Activated naive CD8-positive, alpha-beta T cell treated with anti-CD3 and anti-CD28 coated beads for 36 hours (primary cell): ENCODE results near the gene KIF21B. TPM values are rescaled to one million over a fixed set of nuclear protein-coding genes. Genes with fewer than 3 reads are reported as not detected.
"Not testable (repeated sequence)": the region's sequence is repeated elsewhere in the genome, so short reads cannot be mapped to it uniquely, and the experiment has no call there.

Experiments used
- DNase-seq: peaks from one replicate; pipeline ENCODE4 v3.0.0; 2021
- H3K27ac Mint-ChIP-seq: one replicate; pipeline ENCODE4 v1.8.0; 2022; ENCODE audit warnings: mild to moderate bottlenecking, moderate library complexity, mixed read lengths
- H3K27me3 Mint-ChIP-seq: one replicate; pipeline ENCODE4 v1.8.0; 2022; ENCODE audit warnings: mild to moderate bottlenecking, mixed read lengths
- H3K36me3 Mint-ChIP-seq: one replicate; pipeline ENCODE4 v1.8.0; 2021; ENCODE audit warnings: mild to moderate bottlenecking, mixed read lengths
- H3K4me1 Mint-ChIP-seq: one replicate; pipeline ENCODE4 v1.8.0; 2021; ENCODE audit warnings: mixed read lengths
- H3K4me3 Mint-ChIP-seq: one replicate; pipeline ENCODE4 v1.8.0; 2022; ENCODE audit warnings: mild to moderate bottlenecking, moderate library complexity, mixed read lengths
- H3K9me3 Mint-ChIP-seq: one replicate; pipeline ENCODE4 v1.8.0; 2022; ENCODE audit warnings: mixed read lengths
- total RNA-seq, 2 experiments: library from RNA; stranded (reverse); gene quantifications; one replicate each; pipeline ENCODE4 v1.2.3, GENCODE V29; 2021

KIF21B gene
- total RNA-seq, 2 experiments from 2014 or later: 55.7 to 56.2 TPM

GRCh38 chr1:200967693-200968468 is 55.6 kb downstream of the KIF21B start:
- peaks cover 12% of the 10 kb centered on the region for H3K36me3 Mint-ChIP-seq
- H3K4me1 Mint-ChIP-seq: peaks cover 14% of the 10 kb centered on the region
- H3K27ac Mint-ChIP-seq: no peak overlapping the region

GRCh38 chr1:200966934-200967333 is 56.6 kb downstream of the KIF21B start:
- H3K9me3 Mint-ChIP-seq: no peaks in the 10 kb centered on the region
- H3K36me3 Mint-ChIP-seq: peaks cover 9% of the 10 kb centered on the region
- H3K27me3 Mint-ChIP-seq: no peaks in the 10 kb centered on the region
- peak overlapping the region; percentile 3 for H3K27ac Mint-ChIP-seq
- no peak for DNase-seq
- H3K4me3 Mint-ChIP-seq: no peak overlapping the region
- H3K4me1 Mint-ChIP-seq: peaks cover 14% of the 10 kb centered on the region

More at GRCh38 chr1:200967693-200968468, 55.6 kb downstream of the KIF21B start:
- DNase-seq: no peak
- Mint-ChIP-seq H3K9me3 (no peaks in the 10 kb centered on the region), H3K4me3 (no peak overlapping the region), H3K27me3 (no peaks in the 10 kb centered on the region)

GRCh38 chr1:200965111-200965805 is 58.3 kb downstream of the KIF21B start:
- no peaks in the 10 kb centered on the region for H3K9me3 Mint-ChIP-seq
- no peak overlapping the region for H3K4me3 Mint-ChIP-seq
- DNase-seq: no peak
- peak overlapping the region; percentile 63 for H3K27ac Mint-ChIP-seq
- peaks cover 9% of the 10 kb centered on the region for H3K4me1 Mint-ChIP-seq
- no peaks in the 10 kb centered on the region for H3K27me3 Mint-ChIP-seq
- H3K36me3 Mint-ChIP-seq: peaks cover 2% of the 10 kb centered on the region

- not testable (repeated sequence) for H3K4me3 Mint-ChIP-seq, H3K4me1 Mint-ChIP-seq, DNase-seq, H3K27me3 Mint-ChIP-seq, H3K27ac Mint-ChIP-seq, H3K9me3 Mint-ChIP-seq, H3K36me3 Mint-ChIP-seq
Observed at GRCh38 chr1:200963888-200964287, 59.6 kb downstream of the KIF21B start.

GRCh38 chr1:200963076-200963475 is 60.4 kb downstream of the KIF21B start:
- Mint-ChIP-seq H3K4me1 (no peaks in the 10 kb centered on the region), H3K27ac (no peak overlapping the region), H3K9me3 (no peaks in the 10 kb centered on the region), H3K27me3 (no peaks in the 10 kb centered on the region), H3K36me3 (no peaks in the 10 kb centered on the region), H3K4me3 (no peak overlapping the region)
- no peak for DNase-seq

GRCh38 chr1:200962631-200963030 is 60.9 kb downstream of the KIF21B start:
- no peaks in the 10 kb centered on the region for H3K36me3 Mint-ChIP-seq
- H3K9me3 Mint-ChIP-seq: no peaks in the 10 kb centered on the region
- no peaks in the 10 kb centered on the region for H3K27me3 Mint-ChIP-seq
- H3K4me1 Mint-ChIP-seq: no peaks in the 10 kb centered on the region
- H3K27ac Mint-ChIP-seq: no peak overlapping the region
- no peak for DNase-seq
- H3K4me3 Mint-ChIP-seq: no peak overlapping the region

GRCh38 chr1:200962151-200962550 is 61.4 kb downstream of the KIF21B start:
- H3K9me3 Mint-ChIP-seq, H3K4me3 Mint-ChIP-seq, H3K27ac Mint-ChIP-seq, H3K4me1 Mint-ChIP-seq, H3K36me3 Mint-ChIP-seq, H3K27me3 Mint-ChIP-seq, DNase-seq: not testable (repeated sequence)

GRCh38 chr1:200960948-200961340 is 62.6 kb downstream of the KIF21B start:
- Mint-ChIP-seq H3K27ac (no peak overlapping the region), H3K27me3 (no peaks in the 10 kb centered on the region), H3K4me3 (no peak overlapping the region), H3K9me3 (no peaks in the 10 kb centered on the region), H3K36me3 (no peaks in the 10 kb centered on the region), H3K4me1 (no peaks in the 10 kb centered on the region)
- DNase-seq: no peak

- Mint-ChIP-seq H3K27ac (no peak overlapping the region), H3K36me3 (no peaks in the 10 kb centered on the region), H3K9me3 (no peaks in the 10 kb centered on the region), H3K27me3 (peaks cover 5% of the 10 kb centered on the region), H3K4me3 (no peak overlapping the region), H3K4me1 (no peaks in the 10 kb centered on the region)
- no peak for DNase-seq
Observed at GRCh38 chr1:200960236-200960947, 63.1 kb downstream of the KIF21B start.

GRCh38 chr1:200959411-200959921 is 64.0 kb downstream of the KIF21B start:
- Mint-ChIP-seq H3K4me3 (no peak overlapping the region), H3K9me3 (no peaks in the 10 kb centered on the region), H3K27ac (no peak overlapping the region), H3K27me3 (peaks cover 6% of the 10 kb centered on the region), H3K4me1 (no peaks in the 10 kb centered on the region), H3K36me3 (no peaks in the 10 kb centered on the region)
- DNase-seq: no peak

- no peak for DNase-seq
- Mint-ChIP-seq H3K4me3 (no peak overlapping the region), H3K4me1 (no peaks in the 10 kb centered on the region), H3K9me3 (no peaks in the 10 kb centered on the region), H3K36me3 (no peaks in the 10 kb centered on the region), H3K27ac (no peak overlapping the region), H3K27me3 (peaks cover 8% of the 10 kb centered on the region)
Observed at GRCh38 chr1:200958597-200958996, 64.9 kb downstream of the KIF21B start.

GRCh38 chr1:200954434-200954833 is 69.1 kb downstream of the KIF21B start:
- Mint-ChIP-seq H3K4me3 (no peak overlapping the region), H3K27ac (no peak overlapping the region), H3K27me3 (peaks cover 8% of the 10 kb centered on the region), H3K9me3 (no peaks in the 10 kb centered on the region), H3K36me3 (no peaks in the 10 kb centered on the region), H3K4me1 (no peaks in the 10 kb centered on the region)
- no peak for DNase-seq

- DNase-seq: no peak
- Mint-ChIP-seq H3K27me3 (peaks cover 8% of the 10 kb centered on the region), H3K4me3 (no peak overlapping the region), H3K36me3 (peaks cover 1% of the 10 kb centered on the region), H3K9me3 (peaks cover 8% of the 10 kb centered on the region), H3K27ac (no peak overlapping the region), H3K4me1 (no peaks in the 10 kb centered on the region)
Observed at GRCh38 chr1:200951016-200951415, 72.5 kb downstream of the KIF21B start.

- Mint-ChIP-seq H3K36me3 (peaks cover 1% of the 10 kb centered on the region), H3K4me1 (no peaks in the 10 kb centered on the region), H3K9me3 (peaks cover 8% of the 10 kb centered on the region), H3K27me3 (peaks cover 3% of the 10 kb centered on the region), H3K4me3 (no peak overlapping the region), H3K27ac (no peak overlapping the region)
- no peak for DNase-seq
Observed at GRCh38 chr1:200949626-200950025, 73.9 kb downstream of the KIF21B start.

- no peak overlapping the region for H3K4me3 Mint-ChIP-seq
- peaks cover 1% of the 10 kb centered on the region for H3K36me3 Mint-ChIP-seq
- no peak overlapping the region for H3K27ac Mint-ChIP-seq
- no peaks in the 10 kb centered on the region for H3K4me1 Mint-ChIP-seq
- no peak for DNase-seq
- peaks cover 13% of the 10 kb centered on the region for H3K9me3 Mint-ChIP-seq
- no peaks in the 10 kb centered on the region for H3K27me3 Mint-ChIP-seq
Observed at GRCh38 chr1:200947059-200947566, 76.4 kb downstream of the KIF21B start.
